HG03378 (cell line): ENCODE data around the gene MSI2.
"Not testable (repeated sequence)": the region's sequence is repeated elsewhere in the genome, so short reads cannot be mapped to it uniquely, and the experiment has no call there.

ENCODE experiments used
- ATAC-seq: cut with Tn5 transposase; IDR thresholded peaks from one replicate; pipeline ENCODE4 v1.9.1; 2021; ENCODE audit warnings: mild to moderate bottlenecking, moderate library complexity; ENCODE audit not compliant: unreplicated experiment

The MSI2 gene

DNA sequence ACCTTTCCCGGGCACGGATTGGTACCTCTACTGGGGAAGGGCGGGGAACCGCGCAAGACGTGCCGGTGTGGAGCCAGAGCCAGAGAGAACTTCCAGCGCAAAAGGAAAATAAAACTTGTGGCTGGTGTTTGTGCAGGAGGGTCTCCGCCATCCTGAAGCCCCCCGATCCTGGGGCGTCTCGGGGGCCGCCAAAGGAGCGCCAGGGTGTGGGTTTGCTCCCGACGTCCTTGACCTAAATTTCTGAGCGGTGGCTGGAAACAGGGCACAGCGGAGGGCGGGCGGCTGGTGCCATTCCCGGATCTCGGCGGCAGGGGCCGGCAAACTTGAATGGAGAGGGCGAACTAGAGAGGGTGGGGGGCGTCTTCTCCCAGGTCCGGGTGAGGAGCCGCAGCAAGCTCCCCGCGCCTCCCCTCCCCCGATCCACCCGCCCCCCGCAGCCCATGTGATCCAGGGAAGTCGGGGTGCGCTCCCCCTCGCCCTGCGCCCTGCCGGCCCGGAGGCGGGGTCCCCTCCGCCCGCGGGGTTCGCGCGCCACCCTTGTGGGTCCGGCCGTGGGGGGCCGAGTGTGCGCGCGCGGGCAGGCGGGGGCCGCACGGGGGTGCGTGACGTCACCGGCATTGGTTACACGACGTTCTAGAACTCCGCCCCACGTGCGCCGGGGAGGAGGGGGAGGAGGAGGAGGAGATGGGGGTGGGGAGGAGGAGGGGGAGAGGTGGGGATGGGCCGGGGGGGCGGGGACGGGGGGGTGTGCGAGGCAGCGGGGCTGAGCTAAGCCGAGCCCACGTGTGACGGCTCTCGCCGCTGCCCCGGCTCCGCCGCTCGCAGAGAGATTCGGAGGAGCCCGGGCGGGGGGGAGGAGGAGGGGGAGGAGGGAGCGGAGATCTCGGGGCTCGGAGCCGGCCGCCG, at the start of gene MSI2:
TSS of gene MSI2 (plus strand) at position 748 of the 906 bp plus-strand sequence. CDS start 220 bp downstream, outside the sequence.
- no peak for ATAC-seq

DNA sequence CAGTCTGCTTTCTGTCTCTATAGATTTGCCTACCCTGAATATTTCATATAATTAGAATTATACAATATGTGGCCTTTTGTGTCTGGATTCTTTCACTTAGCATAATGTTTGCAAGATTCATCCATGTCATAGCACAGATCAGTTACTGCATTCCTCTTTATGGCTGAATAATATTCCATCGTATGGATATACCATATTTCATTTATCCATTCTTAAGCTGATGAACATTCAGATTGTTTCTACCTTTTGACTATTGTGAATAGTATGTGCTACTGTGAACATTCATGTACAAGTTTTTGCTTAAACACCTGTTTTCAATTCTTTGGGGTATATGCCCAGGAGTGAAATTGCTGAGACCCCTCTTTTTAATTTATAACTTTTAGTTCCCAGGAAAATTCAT, 49.4 kb upstream of the MSI2 start:
- ATAC-seq, result no peak

DNA sequence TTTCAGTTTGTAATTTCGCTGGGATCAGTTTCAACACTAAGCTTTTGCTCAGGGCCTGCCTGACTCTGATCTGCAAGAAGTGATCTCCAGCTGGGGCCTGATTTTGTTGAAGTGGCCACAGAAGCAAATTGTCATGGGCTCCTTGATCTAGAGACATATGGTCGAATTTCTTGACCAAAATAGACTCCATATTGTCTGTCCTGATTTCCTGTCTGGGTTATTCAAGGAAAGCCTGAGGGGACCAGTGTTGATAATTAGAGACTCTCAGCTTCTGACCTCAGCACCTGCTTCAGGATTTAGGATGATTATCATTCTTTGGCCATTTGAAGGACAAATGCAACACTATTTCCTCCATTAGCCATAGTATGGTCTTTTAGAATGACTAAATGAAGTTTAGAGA, 48.9 kb upstream of the MSI2 start:
- ATAC-seq, result no peak

DNA sequence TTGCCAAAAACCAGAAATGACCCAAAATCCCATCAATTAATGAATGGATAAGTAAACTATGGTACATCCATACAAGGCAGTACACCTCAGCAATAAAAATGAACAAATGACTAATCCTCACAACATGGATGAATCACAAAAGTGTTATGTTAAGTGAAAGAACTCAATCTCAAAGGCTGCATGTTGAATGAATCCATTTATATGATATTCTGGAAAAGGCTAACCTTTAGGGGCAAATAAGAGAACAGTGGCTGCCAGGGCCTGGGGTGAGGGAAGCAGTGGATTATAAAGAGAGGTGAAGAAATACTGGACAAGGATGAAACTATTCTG, 46.1 kb upstream of the MSI2 start:
- ATAC-seq, result no peak

DNA sequence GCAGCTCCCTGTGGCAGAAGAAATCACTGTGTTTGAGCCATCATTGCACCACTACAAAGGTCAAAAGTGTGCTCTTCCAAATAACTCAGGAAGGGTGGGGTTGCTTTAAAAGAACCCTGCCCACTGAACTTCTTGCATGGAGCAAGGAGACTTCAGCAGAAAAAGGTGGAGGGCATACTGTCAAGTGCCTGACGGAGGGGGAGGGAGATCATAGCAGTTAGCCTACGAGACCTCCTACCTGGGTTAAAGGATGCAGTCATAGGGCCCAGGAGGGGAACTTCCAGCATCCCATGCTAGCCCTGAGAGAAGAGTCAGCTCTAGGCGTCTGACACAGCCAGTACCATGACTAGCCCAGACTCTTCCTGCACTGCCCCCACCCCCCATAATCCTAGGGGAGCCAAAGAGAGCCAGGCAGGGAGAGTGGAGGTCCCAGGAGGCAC, 45.3 kb upstream of the MSI2 start:
- no peak for ATAC-seq

DNA sequence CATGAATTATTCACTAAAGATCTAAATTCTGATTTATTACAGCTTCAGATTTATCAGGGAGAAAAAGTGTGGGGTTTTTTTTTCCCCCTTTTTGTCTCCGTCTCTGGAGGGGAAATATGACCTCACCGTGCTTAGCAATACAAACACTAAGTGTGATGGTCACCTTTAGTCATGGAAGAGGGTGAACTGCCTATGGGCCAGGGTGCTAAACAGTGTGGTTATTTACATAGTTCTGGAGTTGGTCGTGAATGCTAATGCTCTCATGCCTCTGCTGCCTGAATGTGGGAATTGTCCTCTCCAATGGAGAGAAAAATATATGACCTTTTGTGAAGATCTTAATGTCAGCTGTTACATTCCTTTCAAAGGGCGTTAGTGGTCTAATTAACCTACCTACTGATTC, 44.8 kb upstream of the MSI2 start:
- no peak for ATAC-seq

DNA sequence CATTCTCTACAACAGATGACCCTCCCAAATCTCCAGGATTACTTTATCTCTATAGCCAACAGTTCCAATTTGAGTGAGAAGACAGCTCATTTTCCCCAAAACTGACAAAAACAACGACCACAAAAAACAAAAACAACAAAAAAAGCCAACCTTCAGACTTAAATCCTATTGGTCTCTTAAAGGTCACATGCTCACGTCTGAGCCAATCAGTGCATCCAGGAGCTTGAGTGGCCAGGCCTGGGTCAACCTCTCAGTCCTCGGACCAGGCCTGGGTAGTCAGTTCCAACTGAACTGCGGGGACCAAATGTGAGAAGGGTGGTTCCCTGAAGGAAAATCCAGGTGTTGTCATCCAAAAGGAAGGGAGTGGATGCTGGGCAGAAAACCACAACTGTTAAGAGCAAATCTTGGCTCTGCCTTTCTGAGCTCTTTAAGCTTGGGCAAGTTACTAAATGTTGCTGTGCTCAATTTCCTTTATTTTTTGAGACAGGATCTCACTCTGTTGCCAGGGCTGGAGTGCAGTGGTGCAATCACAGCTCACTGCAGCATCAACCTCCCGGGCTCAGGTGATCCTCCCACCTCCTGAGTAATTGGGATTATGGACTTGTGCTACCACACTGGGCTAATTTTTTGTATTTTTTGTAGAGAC, 43.0 kb upstream of the MSI2 start:
- no peak for ATAC-seq

DNA sequence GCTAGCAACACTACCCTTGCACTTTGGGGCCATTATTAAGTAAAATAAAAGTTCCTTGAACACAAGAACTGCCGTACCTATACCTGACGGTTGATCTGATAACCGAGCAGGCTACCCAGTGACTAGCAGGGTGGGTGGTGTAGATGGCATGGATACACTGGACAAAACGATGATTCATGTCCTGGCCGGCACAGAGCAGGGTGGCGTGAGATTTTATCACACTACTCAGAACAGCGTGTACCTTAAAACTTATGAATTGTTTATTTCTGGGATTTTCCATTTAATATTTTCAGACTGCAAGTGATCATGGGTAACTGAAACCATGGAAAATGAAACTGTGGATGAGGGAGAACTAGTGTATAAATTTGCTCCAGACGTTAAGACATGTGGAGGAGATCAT, 41.0 kb upstream of the MSI2 start:
- ATAC-seq, result no peak

DNA sequence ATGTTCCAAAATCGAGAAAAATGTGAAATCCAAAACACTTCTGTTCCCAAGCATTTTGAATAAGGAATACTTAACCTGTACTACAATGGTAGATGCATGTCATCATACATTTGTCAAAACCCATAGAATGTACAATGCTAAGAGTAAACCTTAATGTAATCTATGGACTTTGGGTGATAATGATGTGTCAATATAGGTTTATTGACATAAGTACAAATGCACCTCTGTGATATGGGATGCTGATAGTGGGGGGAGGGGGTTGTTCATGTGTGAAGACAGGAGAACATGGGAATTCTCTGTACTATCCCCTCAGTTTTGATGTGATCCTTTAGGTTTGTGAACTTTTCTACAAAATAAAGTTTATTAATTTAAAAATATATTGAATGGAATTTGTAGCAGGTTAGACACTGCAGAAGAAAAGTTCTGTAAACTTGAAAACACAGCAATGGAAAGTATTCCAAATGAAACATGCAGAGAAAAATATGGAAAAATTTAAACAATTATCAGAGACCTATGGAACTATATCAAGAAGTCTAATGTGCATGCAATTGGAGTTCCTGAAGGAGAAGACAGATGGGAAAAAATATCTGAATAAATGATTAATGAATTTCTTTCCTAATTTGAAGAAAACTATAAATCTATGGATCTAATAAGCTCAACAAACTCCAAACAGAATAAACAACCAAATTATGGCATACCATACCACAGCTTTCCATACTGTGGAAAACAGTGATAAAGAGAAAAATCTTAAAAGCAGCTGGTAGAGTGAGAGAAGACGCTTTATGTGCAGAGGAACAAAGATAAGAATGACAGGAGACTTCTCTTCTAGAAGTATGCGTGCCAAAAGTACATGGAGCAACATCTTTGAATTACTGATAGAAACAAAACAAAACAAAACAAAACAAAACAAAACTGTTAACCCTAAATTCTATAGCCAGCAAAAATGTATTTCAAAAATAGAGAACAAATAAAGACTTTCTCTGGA, 34.7 kb upstream of the MSI2 start:
- no peak for ATAC-seq

DNA sequence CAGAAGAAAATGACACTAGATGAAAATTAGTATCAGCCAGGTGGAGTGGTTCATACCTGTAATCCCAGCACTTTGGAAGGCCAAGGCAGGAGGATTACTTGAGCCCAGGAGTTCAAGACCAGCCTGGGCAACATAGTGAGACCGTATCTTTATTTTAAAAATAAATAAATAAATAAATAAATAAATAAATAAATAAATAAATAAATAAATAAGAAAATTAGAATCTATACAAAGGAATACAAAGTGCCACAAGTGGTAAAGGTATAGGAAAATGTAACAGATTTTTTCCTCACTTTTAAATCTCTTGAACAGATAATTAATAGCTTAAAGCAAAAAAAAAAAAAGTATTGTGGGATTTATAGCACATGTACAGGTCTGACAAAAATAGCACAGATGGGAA, 33.9 kb upstream of the MSI2 start:
- ATAC-seq, result not testable (repeated sequence)

DNA sequence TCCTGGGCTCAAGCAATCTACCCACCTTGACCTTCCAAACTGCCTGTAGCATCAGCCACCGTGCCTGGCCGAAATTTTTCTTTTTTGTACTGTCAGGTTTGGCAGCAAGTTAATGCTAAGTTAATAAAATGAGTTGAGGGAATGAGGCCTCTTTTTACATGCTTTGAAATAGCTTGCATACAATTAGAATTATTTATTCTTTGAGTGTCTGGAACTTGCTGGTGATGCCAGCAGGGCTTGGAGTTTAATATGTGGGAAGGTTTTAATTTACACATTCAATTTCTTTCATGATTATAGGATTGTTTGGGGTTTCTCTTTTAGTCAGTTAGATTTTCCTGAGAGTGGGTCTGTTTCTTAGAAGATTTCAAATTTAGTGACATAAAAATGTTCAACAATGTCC, 31.2 kb upstream of the MSI2 start:
- ATAC-seq, result no peak

DNA sequence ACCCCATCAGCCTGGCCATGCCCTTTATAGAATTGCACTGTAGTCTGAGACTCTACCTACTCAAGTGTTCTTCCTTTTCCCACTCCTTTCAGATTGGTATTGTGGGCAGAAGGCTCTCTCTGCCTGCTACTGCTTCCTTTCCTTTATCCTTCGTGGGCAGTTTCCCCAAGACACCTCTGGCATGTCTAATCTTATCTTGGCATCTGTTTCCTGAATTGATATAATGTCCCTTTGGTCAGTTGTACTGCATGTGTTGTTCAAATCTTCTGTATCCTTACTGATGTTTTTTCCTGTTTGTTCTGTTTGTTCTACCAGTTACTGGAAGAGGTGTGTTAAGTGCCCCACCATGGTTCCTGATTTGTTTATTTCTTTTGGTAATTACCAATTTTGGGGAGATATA, 29.5 kb upstream of the MSI2 start:
- ATAC-seq, result no peak

DNA sequence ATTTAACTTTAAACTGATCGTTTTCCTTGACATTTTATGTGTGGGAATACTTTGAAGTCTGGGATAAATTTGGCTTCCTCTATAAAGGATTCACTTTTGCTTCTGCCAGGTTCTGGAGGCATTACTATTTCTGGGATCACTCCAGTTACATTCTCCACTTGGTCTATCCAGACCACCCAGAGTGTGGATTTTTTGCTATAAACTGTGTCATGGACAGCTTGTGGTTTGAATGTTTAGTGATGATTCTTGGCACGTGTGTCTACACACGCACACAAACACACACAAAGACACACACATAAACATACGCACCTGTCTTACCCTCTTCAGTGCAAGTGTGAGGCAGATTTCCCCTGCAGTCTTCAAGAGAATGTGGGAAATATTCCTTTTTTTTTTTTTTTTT, 27.4 kb upstream of the MSI2 start:
- ATAC-seq, result no peak

DNA sequence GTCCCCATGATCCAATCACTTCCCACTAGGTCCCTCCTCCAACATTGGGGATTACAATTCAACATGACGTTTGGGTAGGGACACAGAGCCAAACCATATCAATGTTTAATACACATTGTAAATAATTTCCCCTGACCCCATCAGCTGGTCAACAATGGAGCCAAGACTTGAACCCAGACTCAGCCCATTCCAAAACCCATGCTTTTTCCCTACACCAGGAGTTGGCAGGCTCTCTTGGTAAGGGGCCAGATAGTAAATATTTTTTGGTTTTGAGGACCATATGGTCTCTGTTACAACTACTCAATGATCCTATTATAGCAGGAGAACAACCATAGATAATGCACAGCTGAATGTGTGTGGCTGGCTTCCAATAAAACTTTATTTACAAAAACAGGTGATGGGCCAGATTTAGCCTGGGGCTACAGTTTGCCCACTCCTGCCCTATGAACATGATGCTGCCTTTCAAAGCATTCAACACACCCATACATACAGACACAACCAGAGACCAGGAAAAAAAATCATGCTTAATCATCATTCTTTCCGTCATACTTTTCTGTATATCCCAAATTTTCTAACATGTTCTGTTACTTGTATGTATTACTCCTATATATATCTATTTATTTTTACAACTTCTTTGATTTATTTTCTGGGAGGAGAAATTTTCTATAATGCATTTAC, 22.1 kb upstream of the MSI2 start:
- ATAC-seq, result no peak

DNA sequence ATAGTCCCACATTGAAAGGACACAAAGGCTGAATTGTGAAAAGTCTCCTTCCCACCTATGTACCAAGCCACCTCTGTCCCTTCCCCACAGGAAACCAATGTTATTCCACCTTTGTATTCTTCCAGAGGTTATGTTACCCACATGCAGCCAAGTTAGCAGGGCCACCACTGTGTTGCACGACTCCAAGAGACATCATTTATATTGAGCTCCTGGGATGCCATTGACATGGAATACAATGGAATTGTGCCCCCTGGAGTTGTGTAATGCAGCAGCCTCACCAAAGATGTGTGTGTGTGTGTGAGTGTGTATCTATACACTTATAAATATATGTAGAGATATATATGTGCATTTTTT, 21.6 kb upstream of the MSI2 start:
- ATAC-seq, result no peak

DNA sequence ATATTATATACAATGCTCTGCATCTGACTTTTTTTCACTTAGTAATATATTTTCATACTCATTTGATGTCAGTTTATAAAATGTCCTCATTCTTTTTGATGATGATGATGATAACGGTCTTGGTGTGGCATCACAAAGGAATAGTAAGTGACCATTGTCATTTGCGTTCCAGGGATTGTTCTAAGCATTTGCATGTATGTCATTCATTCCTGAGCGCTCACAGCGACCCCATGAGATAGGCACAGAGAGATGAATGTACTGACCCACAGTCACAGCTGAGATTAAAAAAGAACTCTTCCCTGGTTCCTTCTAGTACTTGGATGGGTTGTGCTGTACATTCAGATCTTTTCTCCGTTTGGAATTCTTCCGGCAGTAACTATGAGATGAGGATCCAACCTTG, 21.2 kb upstream of the MSI2 start:
- no peak for ATAC-seq

DNA sequence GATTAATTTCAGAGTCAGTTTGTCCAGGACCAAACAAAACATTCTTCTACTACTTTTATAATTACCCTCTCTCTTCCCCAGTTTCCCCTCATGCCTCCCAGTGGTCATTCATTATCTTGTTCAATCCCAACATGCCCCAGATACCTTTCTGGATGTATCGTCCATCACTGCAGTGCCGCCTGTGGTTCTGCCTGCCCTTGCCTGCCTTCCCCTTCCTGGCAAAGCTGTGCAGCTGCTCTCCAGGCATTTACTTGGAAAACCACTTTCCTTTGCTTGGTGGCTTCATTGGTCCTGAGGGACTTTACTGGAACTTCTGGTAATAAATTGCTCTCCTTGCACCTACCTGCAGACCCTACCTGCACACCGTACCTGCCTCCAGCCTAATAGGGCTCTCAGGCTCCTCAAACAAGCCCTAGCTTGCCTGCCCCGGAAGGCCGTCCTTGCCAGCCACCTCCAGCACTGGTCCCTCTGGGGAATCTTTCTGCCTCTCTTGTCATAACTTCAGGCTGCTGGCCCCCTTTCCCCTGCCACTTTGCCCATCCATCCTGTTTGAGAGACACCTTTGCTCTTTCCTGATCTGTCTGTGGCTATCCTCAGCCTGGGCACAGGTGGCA, 19.5 kb upstream of the MSI2 start:
- no peak for ATAC-seq

DNA sequence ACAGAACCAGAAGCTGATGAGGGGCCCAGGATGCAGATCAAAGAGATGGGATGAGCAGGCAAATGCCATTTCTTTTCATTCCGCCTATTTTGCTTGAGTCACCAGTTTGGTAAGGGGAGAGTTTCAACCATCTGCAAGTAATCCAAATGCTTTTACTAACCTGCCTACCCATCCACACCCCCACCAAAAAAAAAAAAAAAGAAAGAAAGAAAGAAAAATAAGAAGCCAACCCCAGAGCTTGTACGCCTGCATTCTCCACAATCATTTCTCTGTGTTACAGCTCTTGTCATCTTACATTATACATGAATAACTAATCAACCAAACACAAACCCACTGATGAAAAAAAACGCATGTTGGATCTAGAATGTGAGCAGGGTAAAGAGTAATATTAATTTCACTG, 15.7 kb upstream of the MSI2 start:
- no peak for ATAC-seq

DNA sequence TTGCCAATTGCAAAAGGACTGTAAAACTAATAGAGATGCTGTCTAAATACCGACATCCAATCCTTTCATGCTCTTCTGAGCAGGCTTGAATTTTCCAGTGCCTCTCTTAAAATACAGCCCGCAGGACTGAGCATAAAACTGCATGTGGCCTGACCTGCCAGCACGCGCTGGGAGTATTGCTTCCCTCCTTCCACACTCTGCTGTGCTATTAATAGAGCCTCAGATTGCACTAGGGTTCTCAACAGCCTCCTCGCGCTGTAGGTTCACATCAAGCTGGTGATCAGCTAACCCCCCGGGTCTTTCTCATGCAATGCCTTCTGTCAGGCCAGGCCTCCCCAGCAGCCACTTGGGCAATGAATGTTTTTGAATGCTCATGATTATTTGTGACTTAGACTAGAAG, 14.2 kb upstream of the MSI2 start:
- no peak for ATAC-seq

DNA sequence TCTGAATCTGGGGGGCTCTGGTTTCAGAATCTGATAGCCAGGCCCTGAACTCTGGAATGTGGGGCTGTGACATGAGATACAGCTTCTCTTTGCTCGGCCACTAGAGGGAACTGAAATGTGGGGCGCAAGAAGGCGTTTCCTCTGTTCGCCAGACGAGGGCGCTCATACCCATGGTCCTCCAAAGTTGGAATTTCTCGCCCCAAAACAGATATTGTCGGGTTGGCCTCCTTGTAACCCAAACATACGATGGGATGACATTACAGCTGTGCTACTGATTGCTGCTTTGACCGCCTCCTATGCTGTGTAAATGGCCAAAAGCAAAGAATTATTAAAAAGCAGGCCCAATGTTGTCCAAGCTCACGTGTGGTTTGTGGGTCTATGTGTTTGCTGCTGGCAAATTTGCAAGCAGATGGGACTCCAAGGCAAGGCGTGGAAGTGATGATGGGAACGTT, 13.1 kb upstream of the MSI2 start:
- ATAC-seq, result no peak
